ENCODE measurements around the gene MEPCE. TPM values are rescaled to one million over a fixed set of nuclear protein-coding genes. Genes with fewer than 3 reads are reported as not detected.
"Not testable (repeated sequence)": the region's sequence is repeated elsewhere in the genome, so short reads cannot be mapped to it uniquely, and the experiment has no call there.

The MEPCE gene
- total RNA-seq, 1 donor from 2014 or later = 33.7 TPM

- DNase-seq (ENCODE audit: low spot score) = no peak
These were observed 4.9 kb downstream of the MEPCE start for GRCh38 chr7:100434297-100435144.

- peak; percentile 66 for DNase-seq (ENCODE audit: low spot score)
These were observed 6.0 kb downstream of the MEPCE start for GRCh38 chr7:100435401-100436304.

GRCh38 chr7:100437150-100438100 lies 7.8 kb downstream of the MEPCE start:
- DNase-seq (ENCODE audit: low spot score) = no peak

GRCh38 chr7:100438172-100438571 lies 8.5 kb downstream of the MEPCE start:
- DNase-seq (ENCODE audit: low spot score) = no peak

GRCh38 chr7:100438731-100439130 lies 9.1 kb downstream of the MEPCE start:
- DNase-seq (ENCODE audit: low spot score) = not testable (repeated sequence)

- DNase-seq (ENCODE audit: low spot score) = not testable (repeated sequence)
These were observed 9.6 kb downstream of the MEPCE start for GRCh38 chr7:100439244-100439643.

GRCh38 chr7:100441641-100442535 lies 12.3 kb downstream of the MEPCE start:
- no peak for DNase-seq (ENCODE audit: low spot score)

- DNase-seq (ENCODE audit: low spot score) = no peak
These were observed 13.6 kb downstream of the MEPCE start for GRCh38 chr7:100443096-100443840.

- no peak for DNase-seq (ENCODE audit: low spot score)
These were observed 15.0 kb downstream of the MEPCE start for GRCh38 chr7:100444311-100445278.

- DNase-seq (ENCODE audit: low spot score) = no peak
These were observed 16.4 kb downstream of the MEPCE start for GRCh38 chr7:100446040-100446439.

- DNase-seq (ENCODE audit: low spot score) = not testable (repeated sequence)
These were observed 17.7 kb downstream of the MEPCE start for GRCh38 chr7:100447363-100447762.

- DNase-seq (ENCODE audit: low spot score) = no peak
These were observed 19.7 kb downstream of the MEPCE start for GRCh38 chr7:100449190-100449795.

GRCh38 chr7:100452513-100452912 lies 22.9 kb downstream of the MEPCE start:
- no peak for DNase-seq (ENCODE audit: low spot score)

- DNase-seq (ENCODE audit: low spot score) = not testable (repeated sequence)
These were observed 24.2 kb downstream of the MEPCE start for GRCh38 chr7:100453854-100454253.

- no peak for DNase-seq (ENCODE audit: low spot score)
These were observed 25.6 kb downstream of the MEPCE start for GRCh38 chr7:100455206-100455605.

GRCh38 chr7:100456562-100456961 lies 26.9 kb downstream of the MEPCE start:
- no peak for DNase-seq (ENCODE audit: low spot score)

- DNase-seq (ENCODE audit: low spot score) = no peak
These were observed 27.4 kb downstream of the MEPCE start for GRCh38 chr7:100457033-100457432.

- no peak for DNase-seq (ENCODE audit: low spot score)
These were observed 34.6 kb downstream of the MEPCE start, which contains the start of gene SPACDR for GRCh38 chr7:100464210-100464660. TSS of gene SPACDR (minus strand) at chr7:100464260. CDS start at chr7:100464025, 235 bp downstream.
